Endothelial cell of umbilical vein (primary cell): ENCODE data around the gene RMRP.

Experiments
- CTCF ChIP-seq, 2 donors: IDR thresholded peaks; 1 replicate in 1 of 2; 2 replicates in 1 of 2; pipeline ENCODE4 v1.5.1; 2011; ENCODE audit warnings: low read length in 2 of 2, mild to moderate bottlenecking in 2 of 2, moderate library complexity in 2 of 2, control low read depth in 1 of 2, inconsistent platforms in 1 of 2, low read depth in 1 of 2; ENCODE audit not compliant: insufficient read depth in 1 of 2; ENCODE audit errors: extremely low read depth in 1 of 2
- EZH2 ChIP-seq: IDR thresholded peaks from 2 replicates; pipeline ENCODE4 v1.6.1; 2012; ENCODE audit warnings: borderline replicate concordance, low read depth, mild to moderate bottlenecking, moderate library complexity, low read length, inconsistent platforms; ENCODE audit not compliant: severe bottlenecking

GRCh38 chr9:35673132-35674024 is 15.6 kb upstream of the RMRP start, which contains the start of gene CA9:
- no peak for TF ChIP-seq EZH2
- TF ChIP-seq CTCF (IDR thresholded peaks at IDR 0.05; ENCODE audit: extremely low read depth in 1 of 2, insufficient read depth in 1 of 2, low read depth in 1 of 2, low read length in 2 of 2): no peak
